SK-N-SH treated with all-trans-retinoic acid at 6 μM for 48 hours (cell line): Measurements from ENCODE around the gene TOGARAM1.

Experiments
- ARNTL ChIP-seq: fragments of 450-650 bp; formaldehyde crosslinking; IDR thresholded peaks from 2 replicates; pipeline ENCODE4 v1.5.0; 2020; ENCODE audit warnings: low read depth, mild to moderate bottlenecking, moderate library complexity, borderline replicate concordance
- CSDC2 ChIP-seq: fragments of 250-450 bp; sonication (Bioruptor Pico); IDR thresholded peaks from 2 replicates; pipeline ENCODE4 v1.5.0; 2020; ENCODE audit warnings: mild to moderate bottlenecking, moderate library complexity
- GLIS3 ChIP-seq: fragments of 250-450 bp; sonication (Bioruptor Pico); IDR thresholded peaks from 2 replicates; pipeline ENCODE4 v1.5.0; 2020; ENCODE audit warnings: mild to moderate bottlenecking, moderate library complexity
- ISL1 ChIP-seq: fragments of 250-450 bp; sonication (Bioruptor Pico); IDR thresholded peaks from 2 replicates; pipeline ENCODE4 v2.1.2; 2022; ENCODE audit warnings: mild to moderate bottlenecking, moderate library complexity
- TOX ChIP-seq: fragments of 250-450 bp; sonication (Bioruptor Pico); IDR thresholded peaks from 2 replicates; pipeline ENCODE4 v1.8.0; 2021; ENCODE audit warnings: mild to moderate bottlenecking, moderate library complexity, borderline replicate concordance
- ZC3H10 ChIP-seq: fragments of 250-450 bp; sonication (Bioruptor Pico); IDR thresholded peaks from 2 replicates; pipeline ENCODE4 v1.5.1; 2021; ENCODE audit warnings: mild to moderate bottlenecking, moderate library complexity
- ZFP3 ChIP-seq: fragments of 250-450 bp; sonication (Bioruptor Pico); IDR thresholded peaks from 2 replicates; pipeline ENCODE4 v1.5.0; 2020; ENCODE audit warnings: mild to moderate bottlenecking, moderate library complexity
- ZFP30 ChIP-seq: fragments of 450-650 bp; formaldehyde crosslinking; IDR thresholded peaks from 2 replicates; pipeline ENCODE4 v1.5.0; 2022; ENCODE audit warnings: mild to moderate bottlenecking, moderate library complexity
- ZNF70 ChIP-seq: fragments of 450-650 bp; formaldehyde crosslinking; IDR thresholded peaks from 2 replicates; pipeline ENCODE4 v1.5.0; 2020; ENCODE audit warnings: mild to moderate bottlenecking, moderate library complexity
- ZNF8 ChIP-seq: fragments of 450-650 bp; formaldehyde crosslinking; IDR thresholded peaks from 2 replicates; pipeline ENCODE4 v1.5.0; 2020; ENCODE audit warnings: mild to moderate bottlenecking, moderate library complexity
- TF ChIP-seq, protein P1 (sequence below): fragments of 250-450 bp; sonication (Bioruptor Pico); IDR thresholded peaks from 2 replicates; pipeline ENCODE4 v1.5.1; 2021; ENCODE audit warnings: mild to moderate bottlenecking, moderate library complexity
- TF ChIP-seq, protein P2 (sequence below): fragments of 250-450 bp; sonication (Bioruptor Pico); IDR thresholded peaks from 2 replicates; pipeline ENCODE4 v1.8.0; 2020; ENCODE audit warnings: mild to moderate bottlenecking, moderate library complexity, borderline replicate concordance
- TF ChIP-seq, protein P3 (sequence below): fragments of 250-450 bp; sonication (Bioruptor Pico); IDR thresholded peaks from 2 replicates; pipeline ENCODE4 v1.8.0; 2021; ENCODE audit warnings: low read depth, mild to moderate bottlenecking, moderate library complexity, borderline replicate concordance
- TF ChIP-seq, protein P4 (sequence below): fragments of 250-450 bp; sonication (Bioruptor Pico); IDR thresholded peaks from 2 replicates; pipeline ENCODE4 v1.5.1; 2020; ENCODE audit warnings: low read depth, mild to moderate bottlenecking, moderate library complexity

DNA sequence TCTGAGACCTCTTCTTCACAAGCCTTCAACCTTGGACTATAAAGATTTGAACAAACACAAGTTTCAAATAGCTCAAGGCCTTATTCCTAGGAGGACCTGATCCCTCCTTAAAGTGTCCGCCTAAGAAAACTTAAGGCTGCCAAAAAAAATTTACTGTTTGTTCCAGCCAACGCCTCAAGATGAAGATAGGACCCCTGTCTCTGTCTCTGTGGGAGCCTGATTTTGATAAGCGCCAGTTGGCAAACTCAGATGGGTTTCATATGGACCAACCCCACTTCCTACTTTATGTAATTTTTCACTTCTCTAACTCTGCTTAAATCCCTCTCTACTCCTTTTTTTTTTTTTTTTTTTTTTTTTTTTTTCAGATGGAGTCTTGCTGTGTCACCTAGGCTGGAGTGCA, 161.3 kb downstream of the TOGARAM1 start:
- no peak for TF ChIP-seq ZNF8
- TF ChIP-seq, protein P1, sequence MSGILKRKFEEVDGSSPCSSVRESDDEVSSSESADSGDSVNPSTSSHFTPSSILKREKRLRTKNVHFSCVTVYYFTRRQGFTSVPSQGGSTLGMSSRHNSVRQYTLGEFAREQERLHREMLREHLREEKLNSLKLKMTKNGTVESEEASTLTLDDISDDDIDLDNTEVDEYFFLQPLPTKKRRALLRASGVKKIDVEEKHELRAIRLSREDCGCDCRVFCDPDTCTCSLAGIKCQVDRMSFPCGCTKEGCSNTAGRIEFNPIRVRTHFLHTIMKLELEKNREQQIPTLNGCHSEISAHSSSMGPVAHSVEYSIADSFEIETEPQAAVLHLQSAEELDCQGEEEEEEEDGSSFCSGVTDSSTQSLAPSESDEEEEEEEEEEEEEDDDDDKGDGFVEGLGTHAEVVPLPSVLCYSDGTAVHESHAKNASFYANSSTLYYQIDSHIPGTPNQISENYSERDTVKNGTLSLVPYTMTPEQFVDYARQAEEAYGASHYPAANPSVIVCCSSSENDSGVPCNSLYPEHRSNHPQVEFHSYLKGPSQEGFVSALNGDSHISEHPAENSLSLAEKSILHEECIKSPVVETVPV (CRISPR knock-in tag), result no peak
- no peak for TF ChIP-seq ZFP3
- no peak for TF ChIP-seq ARNTL (CRISPR knock-in tag)
- TF ChIP-seq, protein P2, sequence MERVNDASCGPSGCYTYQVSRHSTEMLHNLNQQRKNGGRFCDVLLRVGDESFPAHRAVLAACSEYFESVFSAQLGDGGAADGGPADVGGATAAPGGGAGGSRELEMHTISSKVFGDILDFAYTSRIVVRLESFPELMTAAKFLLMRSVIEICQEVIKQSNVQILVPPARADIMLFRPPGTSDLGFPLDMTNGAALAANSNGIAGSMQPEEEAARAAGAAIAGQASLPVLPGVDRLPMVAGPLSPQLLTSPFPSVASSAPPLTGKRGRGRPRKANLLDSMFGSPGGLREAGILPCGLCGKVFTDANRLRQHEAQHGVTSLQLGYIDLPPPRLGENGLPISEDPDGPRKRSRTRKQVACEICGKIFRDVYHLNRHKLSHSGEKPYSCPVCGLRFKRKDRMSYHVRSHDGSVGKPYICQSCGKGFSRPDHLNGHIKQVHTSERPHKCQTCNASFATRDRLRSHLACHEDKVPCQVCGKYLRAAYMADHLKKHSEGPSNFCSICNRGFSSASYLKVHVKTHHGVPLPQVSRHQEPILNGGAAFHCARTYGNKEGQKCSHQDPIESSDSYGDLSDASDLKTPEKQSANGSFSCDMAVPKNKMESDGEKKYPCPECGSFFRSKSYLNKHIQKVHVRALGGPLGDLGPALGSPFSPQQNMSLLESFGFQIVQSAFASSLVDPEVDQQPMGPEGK (CRISPR knock-in tag), result no peak
- no peak for TF ChIP-seq GLIS3 (CRISPR knock-in tag)
- TF ChIP-seq, protein P3, sequence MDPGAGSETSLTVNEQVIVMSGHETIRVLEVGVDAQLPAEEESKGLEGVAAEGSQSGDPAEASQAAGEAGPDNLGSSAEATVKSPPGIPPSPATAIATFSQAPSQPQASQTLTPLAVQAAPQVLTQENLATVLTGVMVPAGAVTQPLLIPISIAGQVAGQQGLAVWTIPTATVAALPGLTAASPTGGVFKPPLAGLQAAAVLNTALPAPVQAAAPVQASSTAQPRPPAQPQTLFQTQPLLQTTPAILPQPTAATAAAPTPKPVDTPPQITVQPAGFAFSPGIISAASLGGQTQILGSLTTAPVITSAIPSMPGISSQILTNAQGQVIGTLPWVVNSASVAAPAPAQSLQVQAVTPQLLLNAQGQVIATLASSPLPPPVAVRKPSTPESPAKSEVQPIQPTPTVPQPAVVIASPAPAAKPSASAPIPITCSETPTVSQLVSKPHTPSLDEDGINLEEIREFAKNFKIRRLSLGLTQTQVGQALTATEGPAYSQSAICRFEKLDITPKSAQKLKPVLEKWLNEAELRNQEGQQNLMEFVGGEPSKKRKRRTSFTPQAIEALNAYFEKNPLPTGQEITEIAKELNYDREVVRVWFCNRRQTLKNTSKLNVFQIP (CRISPR knock-in tag), result no peak
- TF ChIP-seq CSDC2 (CRISPR knock-in tag), result no peak
- no peak for TF ChIP-seq ZFP30 (CRISPR knock-in tag)
- TF ChIP-seq, protein P4, sequence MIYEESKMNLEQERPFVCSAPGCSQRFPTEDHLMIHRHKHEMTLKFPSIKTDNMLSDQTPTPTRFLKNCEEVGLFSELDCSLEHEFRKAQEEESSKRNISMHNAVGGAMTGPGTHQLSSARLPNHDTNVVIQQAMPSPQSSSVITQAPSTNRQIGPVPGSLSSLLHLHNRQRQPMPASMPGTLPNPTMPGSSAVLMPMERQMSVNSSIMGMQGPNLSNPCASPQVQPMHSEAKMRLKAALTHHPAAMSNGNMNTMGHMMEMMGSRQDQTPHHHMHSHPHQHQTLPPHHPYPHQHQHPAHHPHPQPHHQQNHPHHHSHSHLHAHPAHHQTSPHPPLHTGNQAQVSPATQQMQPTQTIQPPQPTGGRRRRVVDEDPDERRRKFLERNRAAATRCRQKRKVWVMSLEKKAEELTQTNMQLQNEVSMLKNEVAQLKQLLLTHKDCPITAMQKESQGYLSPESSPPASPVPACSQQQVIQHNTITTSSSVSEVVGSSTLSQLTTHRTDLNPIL, result no peak
- no peak for TF ChIP-seq TOX (CRISPR knock-in tag)
- no peak for TF ChIP-seq ISL1 (CRISPR knock-in tag)
- no peak for TF ChIP-seq ZC3H10
- no peak for TF ChIP-seq ZNF70 (CRISPR knock-in tag)
